Measurements from ENCODE around the gene PFDN4. TPM values are rescaled to one million over a fixed set of nuclear protein-coding genes. Genes with fewer than 3 reads are reported as not detected.

The PFDN4 gene
- polyA plus RNA-seq, 2 of the 4 experiments (the other 2 are of a cell fraction): 140 to 146 TPM

- DNase-seq (ENCODE audit: low read depth in 1 of 2, low spot score in 1 of 2) (no peak), ATAC-seq (peak; percentile 47 to 60; a peak in 3 of 6 replicates), FAIRE-seq (no peak)
- Histone ChIP-seq H3K4me2 (peak overlapping the region; percentile 21; the same call in 2 of the 3 replicates), H3K4me3 (no peak overlapping the region), H3K27ac (no peak overlapping the region), H3K4me1 (no peaks in the 10 kb centered on the region), H3K9me3 (no peaks in the 10 kb centered on the region)
- TF ChIP-seq BCL3 (IDR thresholded peaks at IDR 0.05) (no peak), NPAS2 (CRISPR knock-in tag; IDR thresholded peaks at IDR 0.05; ENCODE audit: borderline replicate concordance) (no peak), TFCP2L1 (CRISPR knock-in tag; IDR thresholded peaks at IDR 0.05) (no peak), GATA3 (IDR thresholded peaks at IDR 0.05; ENCODE audit: borderline replicate concordance) (no peak), CBX8 (IDR thresholded peaks at IDR 0.05) (no peak), EHF (CRISPR knock-in tag; IDR thresholded peaks at IDR 0.05) (no peak), JUN (IDR thresholded peaks at IDR 0.05) (no peak), HEYL (CRISPR knock-in tag; IDR thresholded peaks at IDR 0.05) (no peak), FOSB (CRISPR knock-in tag; IDR thresholded peaks at IDR 0.05) (no peak), HOXB5 (CRISPR knock-in tag; IDR thresholded peaks at IDR 0.05) (no peak), ZFP36 (IDR thresholded peaks at IDR 0.05; ENCODE audit: borderline replicate concordance, partially characterized antibody) (no peak), MAX (IDR thresholded peaks at IDR 0.05) (no peak), ATOH8 (CRISPR knock-in tag; IDR thresholded peaks at IDR 0.05; ENCODE audit: low read depth) (no peak), USF2 (IDR thresholded peaks at IDR 0.05) (no peak), EP300 (IDR thresholded peaks at IDR 0.05) (no peak), EHMT2 (IDR thresholded peaks at IDR 0.05; ENCODE audit: low read depth) (no peak)
- ChIA-PET POLR2A (no interaction called here), CTCF (interaction anchor here (0.7 kb wide), 1 partner anchor 492 kb away, joined by 3 read pairs; no protein-coding TSS in a partner anchor)
- WGBS (ENCODE audit: missing lambda C conversion rate): 50% methylated on average over 4 of the region's 10 CpGs
These were observed 42.8 kb downstream of the PFDN4 start for GRCh38 chr20:54250691-54251090.

GRCh38 chr20:54251096-54251495 is 43.2 kb downstream of the PFDN4 start:
- no peak for DNase-seq (ENCODE audit: low read depth in 1 of 2, low spot score in 1 of 2)
- Histone ChIP-seq H3K4me2 (peak overlapping the region; percentile 21; the same call in 2 of the 3 replicates), H3K27ac (no peak overlapping the region), H3K4me3 (no peak overlapping the region), H3K4me1 (no peaks in the 10 kb centered on the region), H3K9me3 (no peaks in the 10 kb centered on the region)
- ChIA-PET POLR2A (no interaction called here), CTCF (interaction anchor here (0.7 kb wide), 1 partner anchor 492 kb away, joined by 3 read pairs; no protein-coding TSS in a partner anchor)
- ATAC-seq: peak in 1 of 2 experiments; percentile 36; a peak in 2 of 6 replicates
- FAIRE-seq: no peak
- no peak for TF ChIP-seq ZC3H11A (IDR thresholded peaks at IDR 0.05)
- TF ChIP-seq FOXS1 (CRISPR knock-in tag; IDR thresholded peaks at IDR 0.05): no peak
- no peak for TF ChIP-seq KDM5A (IDR thresholded peaks at IDR 0.05)
- TF ChIP-seq GATA3 (IDR thresholded peaks at IDR 0.05; ENCODE audit: borderline replicate concordance): no peak
- TF ChIP-seq MYC (IDR thresholded peaks at IDR 0.05; ENCODE audit: borderline replicate concordance, low read length): no peak
- no peak for TF ChIP-seq CEBPB (IDR thresholded peaks at IDR 0.05)
- WGBS (ENCODE audit: missing lambda C conversion rate): 66% methylated on average over 3 of the region's 3 CpGs

- DNase-seq (ENCODE audit: low read depth in 1 of 2, low spot score in 1 of 2) (no peak), ATAC-seq (no peak), FAIRE-seq (no peak)
- WGBS (ENCODE audit: missing lambda C conversion rate): 65% methylated on average over 4 of the region's 4 CpGs
- POLR2A ChIA-PET: no interaction called here
- Histone ChIP-seq H3K4me3 (no peak overlapping the region), H3K27ac (no peak overlapping the region), H3K4me1 (no peaks in the 10 kb centered on the region), H3K9me3 (no peaks in the 10 kb centered on the region), H3K4me2 (no peak overlapping the region)
- CTCF ChIA-PET: interaction anchor here (1.6 kb wide), 1 partner anchor 393 kb away, joined by 3 read pairs; no protein-coding TSS in a partner anchor
- no peak for TF ChIP-seq USF2 (IDR thresholded peaks at IDR 0.05)
- no peak for TF ChIP-seq BCL3 (IDR thresholded peaks at IDR 0.05)
- TF ChIP-seq CHD4 (IDR thresholded peaks at IDR 0.05; ENCODE audit: borderline replicate concordance): no peak
- no peak for TF ChIP-seq HOXA7 (CRISPR knock-in tag; IDR thresholded peaks at IDR 0.05)
- no peak for TF ChIP-seq KDM1A (IDR thresholded peaks at IDR 0.05; ENCODE audit: low read depth)
- TF ChIP-seq FOSB (CRISPR knock-in tag; IDR thresholded peaks at IDR 0.05): no peak
- no peak for TF ChIP-seq ESRRA (IDR thresholded peaks at IDR 0.05; ENCODE audit: borderline replicate concordance, low read length)
- no peak for TF ChIP-seq NR3C1 (IDR thresholded peaks at IDR 0.05)
- TF ChIP-seq ZNF302 (CRISPR knock-in tag; IDR thresholded peaks at IDR 0.05): no peak
- TF ChIP-seq PBX3 (IDR thresholded peaks at IDR 0.05): no peak
- no peak for TF ChIP-seq EHF (CRISPR knock-in tag; IDR thresholded peaks at IDR 0.05)
- no peak for TF ChIP-seq JUNB (IDR thresholded peaks at IDR 0.05)
- no peak for TF ChIP-seq HOXB5 (CRISPR knock-in tag; IDR thresholded peaks at IDR 0.05)
These were observed 46.7 kb downstream of the PFDN4 start for GRCh38 chr20:54254596-54254995.

All from A549 (cell line).